Measurements from ENCODE around the gene ACTN2. TPM values are rescaled to one million over a fixed set of nuclear protein-coding genes. Genes with fewer than 3 reads are reported as not detected.

ACTN2 gene
- total and polyA plus RNA-seq, 2 donors (not counting 3 experiments of a cell fraction or from before 2014, with no cell fraction given): 0.22 to 0.55 TPM

DNA sequence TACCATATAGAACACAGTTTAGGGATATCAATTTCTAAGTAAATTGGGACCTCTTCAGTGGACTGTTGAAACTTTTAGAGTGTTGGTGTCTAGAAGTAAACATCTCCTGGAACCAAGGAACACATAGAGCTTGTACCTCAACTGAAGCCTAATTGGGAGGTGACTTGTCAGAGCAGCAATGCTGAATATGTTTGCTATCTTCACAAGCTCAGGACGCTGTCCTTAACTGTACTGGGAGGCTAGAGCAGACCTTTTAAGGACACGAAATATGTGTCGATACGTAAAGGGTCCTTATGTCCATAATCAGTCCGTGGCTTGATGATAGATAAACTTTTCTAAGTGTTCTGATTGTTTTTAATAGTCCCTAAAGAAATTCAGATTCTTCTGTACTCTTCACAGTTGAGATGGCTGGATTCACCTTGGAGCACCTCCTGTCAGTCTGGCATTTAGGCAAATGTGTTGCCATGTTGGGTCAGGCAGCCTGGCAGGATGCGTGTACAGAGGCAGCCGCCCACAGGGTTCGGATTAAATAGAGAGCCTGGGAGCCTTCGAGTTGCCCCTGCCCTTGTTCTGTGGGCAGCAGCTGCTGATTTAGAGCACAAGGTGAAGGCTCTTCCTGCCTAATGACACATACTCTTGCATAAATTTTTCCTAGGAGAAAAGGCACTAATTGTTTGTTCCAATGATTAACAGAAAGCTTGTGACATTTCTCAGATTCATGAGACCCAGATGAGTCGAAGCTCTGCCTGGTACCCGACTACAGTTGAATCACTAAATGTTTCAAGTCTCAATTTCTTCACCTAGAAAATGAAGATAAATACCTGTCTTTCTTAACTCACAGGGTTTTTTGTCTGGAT lies 3.6 kb downstream of the ACTN2 start:
- ChIA-PET POLR2A (no interaction called here), CTCF (interaction anchor here (0.6 kb wide), 1 partner anchor 26 kb away, joined by 3 read pairs; no protein-coding TSS in a partner anchor)
- no peak overlapping the region for H3K4me3 ChIP-seq (replicated peaks in 1 of 3; ENCODE audit: insufficient read depth in 1 of 3, low read depth in 1 of 3, low read length in 3 of 3)
- H3K4me2 ChIP-seq (ENCODE audit: insufficient read depth, low read length): no peak overlapping the region
- FAIRE-seq: no peak
- no peaks in the 10 kb centered on the region for H4K20me1 ChIP-seq (replicated peaks; ENCODE audit: control insufficient read depth, extremely low read depth, insufficient read depth, low read length)
- H3K27me3 ChIP-seq (ENCODE audit: control insufficient read depth in 2 of 2, insufficient read depth in 2 of 2, low read length in 2 of 2): peaks cover 0 to 3% of the 10 kb centered on the region in 2 experiments
- H3K9me3 ChIP-seq (replicated peaks; ENCODE audit: control insufficient read depth, insufficient read depth, low read length): no peaks in the 10 kb centered on the region
- H3K4me1 ChIP-seq (ENCODE audit: control insufficient read depth, extremely low read depth, insufficient read depth, low read length): peaks cover 7% of the 10 kb centered on the region
- H2AFZ ChIP-seq (ENCODE audit: low read depth, low read length): no peak overlapping the region
- no peaks in the 10 kb centered on the region for H3K79me2 ChIP-seq (ENCODE audit: control insufficient read depth, insufficient read depth, low read length)
- H3K27ac ChIP-seq (ENCODE audit: insufficient read depth, low read depth, low read length): no peak overlapping the region
- BruUV-seq (replicated peaks): no TSS peak
- H3K36me3 ChIP-seq (ENCODE audit: control insufficient read depth in 2 of 2, extremely low read depth in 1 of 2, insufficient read depth in 2 of 2, low read length in 2 of 2): no peaks in the 10 kb centered on the region
- dilution Hi-C loops (cut with MboI; ENCODE audit: extremely low pct_ligation_motif_present, low sequenced_read_pairs): no loop called here
- TF ChIP-seq GATA2 (IDR thresholded peaks at IDR 0.05; ENCODE audit: insufficient read depth, insufficient read length, low read depth, low read length) (no peak), MYC (IDR thresholded peaks at IDR 0.05; ENCODE audit: low read depth, low read length) (no peak), JUN (IDR thresholded peaks at IDR 0.05; ENCODE audit: borderline replicate concordance, insufficient read depth, insufficient read length, low read depth) (no peak), CTCF (IDR thresholded peaks at IDR 0.05; ENCODE audit: extremely low read depth in 1 of 2, insufficient read depth in 1 of 2, low read depth in 1 of 2, low read length in 2 of 2) (no peak), EZH2 (IDR thresholded peaks at IDR 0.05; ENCODE audit: borderline replicate concordance, low read depth, low read length, severe bottlenecking) (no peak), POLR2AphosphoS5 (IDR thresholded peaks at IDR 0.05; ENCODE audit: insufficient read depth, low read depth, low read length) (no peak), POLR2A (IDR thresholded peaks at IDR 0.05; ENCODE audit: low read depth, low read length) (no peak), FOS (IDR thresholded peaks at IDR 0.05; ENCODE audit: borderline replicate concordance, insufficient read depth, low read length) (no peak)
- TF ChIP-seq, protein P1, sequence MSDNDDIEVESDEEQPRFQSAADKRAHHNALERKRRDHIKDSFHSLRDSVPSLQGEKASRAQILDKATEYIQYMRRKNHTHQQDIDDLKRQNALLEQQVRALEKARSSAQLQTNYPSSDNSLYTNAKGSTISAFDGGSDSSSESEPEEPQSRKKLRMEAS (IDR thresholded peaks at IDR 0.05; ENCODE audit: insufficient read depth, insufficient read length): no peak
- no peaks in the 10 kb centered on the region for H3K9me1 ChIP-seq (replicated peaks; ENCODE audit: control insufficient read depth, extremely low read depth, insufficient read depth, low read length)
- DNase-seq (ENCODE audit: low read depth, low spot score): no peak
- intact Hi-C loops (cut with micrococcal nuclease): loop anchor here (5.0 kb wide), 2 partner anchors 68 to 83 kb away; no protein-coding TSS in a partner anchor
- H3K9ac ChIP-seq (replicated peaks; ENCODE audit: extremely low read depth, insufficient read depth, low read length): no peak overlapping the region

Data from endothelial cell of umbilical vein (primary cell).